Measurements from ENCODE around the gene HHIPL1.

Gene HHIPL1

DNA sequence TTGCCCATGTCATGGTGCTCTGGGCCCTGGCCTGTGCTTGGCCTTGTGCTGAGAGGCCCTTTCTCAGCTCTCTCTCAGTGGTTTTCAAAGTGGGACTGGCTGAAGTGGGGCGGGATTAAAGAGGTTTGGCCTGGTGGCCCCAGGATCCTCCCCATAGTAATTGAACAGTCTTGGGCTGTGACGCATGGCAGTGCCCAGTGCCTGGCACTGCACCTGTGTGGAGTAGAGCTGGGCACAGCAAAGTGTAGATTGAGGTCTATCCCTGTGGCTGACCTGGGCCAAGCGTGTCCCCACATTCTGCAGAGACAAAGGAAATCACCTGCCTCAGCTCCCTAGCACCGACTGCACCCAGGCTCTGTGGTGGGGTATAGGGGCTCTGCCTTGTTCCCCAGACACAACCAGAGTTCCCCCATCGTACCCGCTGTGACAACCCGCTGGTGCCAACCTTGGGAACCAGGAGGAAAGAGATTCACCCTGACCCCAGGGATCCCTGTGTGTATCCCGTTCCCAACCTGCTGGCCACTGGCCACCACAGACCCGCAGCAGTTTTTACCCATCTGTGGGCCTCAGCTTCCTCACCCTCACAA, 29.2 kb downstream of the HHIPL1 start:
- no peak for DNase-seq

DNA sequence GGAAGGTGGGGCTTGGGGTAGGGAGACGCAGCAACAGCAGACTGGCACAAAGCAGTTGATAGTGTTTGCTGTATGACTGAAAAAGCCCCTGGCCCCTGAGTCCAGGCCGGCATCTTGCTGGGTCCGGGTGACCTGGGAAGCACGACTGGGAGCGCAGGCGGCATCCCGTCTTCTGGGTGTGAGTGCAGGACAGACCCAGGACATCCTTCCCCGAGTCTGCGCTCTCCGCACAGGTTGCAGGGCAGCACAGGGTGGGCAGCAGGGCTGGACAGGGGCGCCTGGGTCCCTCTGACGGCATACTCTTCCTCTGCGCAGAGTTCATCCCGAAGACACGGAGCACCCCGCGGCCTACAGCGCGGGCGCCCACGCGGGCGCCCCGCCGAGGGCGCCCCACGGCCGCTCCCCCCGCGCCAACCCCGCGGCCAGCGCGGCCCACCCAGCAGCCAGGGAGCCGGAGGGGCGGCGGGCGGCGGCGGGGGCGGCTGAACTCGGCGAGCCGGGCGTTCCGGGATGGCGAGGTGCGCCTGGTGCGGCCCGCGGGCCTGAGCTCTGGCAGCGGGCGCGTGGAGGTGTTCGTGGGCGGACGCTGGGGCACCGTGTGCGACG, 29.9 kb downstream of the HHIPL1 start:
- DNase-seq: no peak

DNA sequence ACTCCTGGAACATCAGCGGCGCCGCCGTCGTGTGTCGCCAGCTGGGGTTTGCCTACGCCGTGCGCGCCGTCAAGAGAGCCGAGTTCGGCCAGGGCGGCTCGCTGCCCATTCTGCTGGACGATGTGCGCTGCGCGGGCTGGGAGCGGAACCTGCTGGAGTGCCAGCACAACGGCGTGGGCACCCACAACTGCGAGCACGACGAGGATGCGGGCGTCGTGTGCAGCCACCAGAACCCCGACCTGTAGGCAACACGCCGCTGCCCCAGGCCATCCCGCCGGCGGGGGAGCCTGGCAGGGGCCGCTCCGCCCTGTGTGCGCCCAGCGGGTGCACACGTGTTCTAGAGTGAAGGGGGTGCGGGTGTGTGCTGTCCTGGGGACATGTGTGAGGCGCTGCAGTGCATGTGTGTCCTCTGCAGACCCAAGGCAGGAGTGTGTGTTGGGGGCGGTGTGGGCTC, 30.5 kb downstream of the HHIPL1 start:
- no peak for DNase-seq

DNA sequence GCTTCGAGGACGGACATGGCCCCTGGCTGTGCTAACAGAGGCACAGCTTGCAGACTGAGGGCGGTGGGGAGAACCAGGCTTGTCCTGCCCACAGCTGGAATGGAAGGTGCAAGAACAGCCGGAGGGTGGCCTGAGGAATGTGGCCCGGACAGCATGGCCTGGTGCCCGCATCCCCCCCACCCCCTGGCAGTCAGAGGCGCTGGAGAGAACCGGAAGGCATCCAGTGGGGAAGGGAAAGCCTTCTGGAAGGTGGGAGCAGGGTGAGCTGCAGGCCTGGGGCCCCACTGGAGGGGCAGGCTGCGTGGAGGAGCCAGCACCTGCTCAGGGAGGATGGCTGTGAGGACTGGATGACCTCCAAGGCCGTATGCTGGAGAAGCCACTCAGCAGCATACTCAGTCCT, 31.0 kb downstream of the HHIPL1 start:
- DNase-seq: no peak

DNA sequence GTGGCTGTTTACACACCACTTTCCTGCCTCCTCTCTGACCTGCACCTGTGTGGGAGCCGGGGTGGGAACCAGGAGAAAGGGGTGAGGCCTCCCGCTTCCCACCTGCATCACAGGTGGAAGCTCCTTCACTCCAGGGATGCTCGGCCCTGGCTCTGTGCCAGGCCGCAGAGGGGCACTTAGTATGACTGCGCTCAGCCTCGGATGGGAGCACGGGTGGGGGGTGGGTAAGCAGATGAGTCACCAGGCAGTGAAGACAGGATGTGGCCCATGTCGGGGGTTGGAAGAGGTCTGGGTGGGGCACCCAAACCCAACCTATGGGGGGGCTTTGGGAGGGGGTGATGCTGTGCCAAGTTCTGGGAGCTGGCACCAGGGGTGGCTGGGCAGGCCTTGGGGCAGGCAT, 31.7 kb downstream of the HHIPL1 start:
- no peak for DNase-seq

DNA sequence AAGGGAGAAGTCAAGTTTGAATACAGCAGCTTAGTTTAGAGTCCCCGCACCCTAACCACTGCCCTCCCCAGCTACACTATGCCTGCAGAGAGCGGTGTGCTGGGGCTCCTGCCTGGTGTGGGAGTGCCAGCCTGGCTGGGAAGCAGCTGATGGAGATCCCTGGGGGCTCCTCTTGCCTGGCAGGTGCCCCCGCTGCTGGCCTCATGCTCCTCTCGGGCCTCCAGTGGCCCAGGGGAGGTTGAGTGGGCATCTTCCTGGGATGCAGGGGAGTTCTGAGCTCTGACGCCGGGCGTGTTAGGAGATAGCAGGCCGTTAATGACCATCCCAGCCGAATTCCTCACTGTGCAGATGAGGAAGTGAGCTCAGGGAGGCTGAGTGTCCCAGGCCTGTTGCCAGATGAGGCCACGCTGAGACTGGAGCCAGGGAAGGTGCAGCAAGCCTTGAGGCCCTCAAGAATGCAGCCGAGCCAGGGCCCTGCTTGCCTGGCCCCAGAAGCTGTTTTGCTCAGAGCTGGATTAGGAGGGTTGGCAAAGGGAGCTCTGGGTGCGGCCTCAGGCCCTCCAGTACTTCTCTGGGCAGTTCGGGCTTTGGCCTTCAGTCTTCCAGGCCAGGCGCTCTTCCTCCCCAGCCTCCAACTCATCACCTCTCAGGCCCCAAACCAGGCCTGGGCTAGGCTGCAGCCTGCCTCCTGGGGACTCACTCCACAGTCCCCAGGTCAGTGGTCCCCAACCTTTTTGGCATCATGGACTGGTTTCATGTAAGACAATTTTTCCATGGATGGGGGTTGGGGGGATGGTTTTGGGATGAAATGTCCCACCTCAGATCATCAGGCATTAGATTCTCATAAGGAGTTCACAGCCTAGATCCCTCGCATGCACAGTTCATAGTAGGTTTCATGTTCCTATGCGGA, 32.6 kb downstream of the HHIPL1 start:
- DNase-seq: no peak

DNA sequence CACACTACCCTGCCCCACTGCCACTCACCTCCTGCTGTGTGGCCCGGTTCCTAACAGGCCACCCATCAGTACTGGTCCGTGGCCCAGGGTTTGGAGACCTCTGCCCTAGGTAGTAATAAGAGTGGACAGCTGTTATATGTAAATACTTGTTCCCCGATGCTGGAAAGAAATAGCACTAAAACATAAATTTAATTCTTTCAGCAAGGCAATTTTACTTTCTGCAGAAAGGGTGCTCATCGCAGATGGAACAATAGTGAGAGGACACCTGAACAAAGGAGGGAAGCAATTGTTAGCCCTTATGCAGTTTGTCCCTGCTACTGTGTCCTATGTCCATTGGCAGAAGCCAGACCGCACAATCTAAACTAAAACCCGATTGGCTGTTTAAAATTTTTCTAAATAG, 33.3 kb downstream of the HHIPL1 start:
- no peak for DNase-seq

DNA sequence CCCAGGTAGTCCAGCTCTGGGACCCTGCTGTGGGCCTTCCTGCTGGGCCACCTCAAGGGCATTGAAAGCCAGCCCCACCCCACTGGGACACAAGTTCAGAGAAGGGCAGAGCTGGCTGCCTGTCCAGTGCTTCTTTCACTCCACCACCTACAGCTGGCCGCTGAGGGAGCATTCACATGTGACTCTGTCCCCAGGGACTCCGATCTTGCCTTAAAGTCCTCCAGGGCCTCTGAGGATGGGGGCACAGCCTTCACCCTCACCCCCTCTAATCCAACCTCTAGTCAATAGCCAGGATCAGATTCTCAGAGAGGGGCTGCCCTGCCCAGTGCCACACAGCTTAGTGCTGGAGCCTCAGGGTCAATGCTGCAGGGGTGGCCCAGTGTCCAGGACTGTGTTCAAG, 34.2 kb downstream of the HHIPL1 start:
- no peak for DNase-seq

DNA sequence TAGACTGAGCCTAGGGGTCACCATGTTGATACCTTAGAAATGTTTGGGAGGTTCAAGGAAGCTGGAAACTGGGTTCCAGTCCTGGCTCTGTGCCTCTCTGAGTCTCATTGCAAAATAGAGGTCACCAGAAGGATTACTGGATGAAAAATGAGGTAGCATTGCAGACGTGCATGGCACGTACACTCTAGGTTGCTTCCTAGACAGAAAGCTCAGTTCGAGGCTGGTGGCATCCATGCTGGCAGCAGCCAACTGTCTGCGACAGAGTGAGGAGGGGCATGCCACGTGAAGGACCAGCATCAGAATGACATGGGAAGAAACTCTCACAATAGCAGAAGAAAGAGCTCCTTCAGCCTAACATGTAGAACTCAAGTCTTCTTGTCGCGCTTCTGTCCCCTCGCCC, 34.6 kb downstream of the HHIPL1 start:
- DNase-seq: no peak

DNA sequence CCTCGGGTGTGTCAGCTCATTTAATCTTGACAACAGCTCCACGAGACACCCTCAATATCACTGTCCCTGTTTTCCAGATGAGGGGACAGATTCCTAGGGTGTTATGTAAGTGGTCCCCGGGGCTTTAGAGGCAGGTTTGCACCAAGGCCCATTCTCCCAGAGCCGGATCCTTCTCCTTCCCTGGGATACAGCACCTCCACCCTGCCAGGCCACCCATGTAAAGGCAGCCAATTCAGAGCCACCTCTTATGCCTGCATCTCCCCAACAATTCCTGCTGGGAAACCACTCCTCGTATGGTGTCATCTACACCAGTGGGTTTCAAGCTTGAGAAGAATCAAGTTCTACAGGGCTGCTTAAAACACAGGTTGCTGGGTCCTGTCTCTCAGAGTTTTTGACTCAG, 35.1 kb downstream of the HHIPL1 start:
- DNase-seq: no peak

DNA sequence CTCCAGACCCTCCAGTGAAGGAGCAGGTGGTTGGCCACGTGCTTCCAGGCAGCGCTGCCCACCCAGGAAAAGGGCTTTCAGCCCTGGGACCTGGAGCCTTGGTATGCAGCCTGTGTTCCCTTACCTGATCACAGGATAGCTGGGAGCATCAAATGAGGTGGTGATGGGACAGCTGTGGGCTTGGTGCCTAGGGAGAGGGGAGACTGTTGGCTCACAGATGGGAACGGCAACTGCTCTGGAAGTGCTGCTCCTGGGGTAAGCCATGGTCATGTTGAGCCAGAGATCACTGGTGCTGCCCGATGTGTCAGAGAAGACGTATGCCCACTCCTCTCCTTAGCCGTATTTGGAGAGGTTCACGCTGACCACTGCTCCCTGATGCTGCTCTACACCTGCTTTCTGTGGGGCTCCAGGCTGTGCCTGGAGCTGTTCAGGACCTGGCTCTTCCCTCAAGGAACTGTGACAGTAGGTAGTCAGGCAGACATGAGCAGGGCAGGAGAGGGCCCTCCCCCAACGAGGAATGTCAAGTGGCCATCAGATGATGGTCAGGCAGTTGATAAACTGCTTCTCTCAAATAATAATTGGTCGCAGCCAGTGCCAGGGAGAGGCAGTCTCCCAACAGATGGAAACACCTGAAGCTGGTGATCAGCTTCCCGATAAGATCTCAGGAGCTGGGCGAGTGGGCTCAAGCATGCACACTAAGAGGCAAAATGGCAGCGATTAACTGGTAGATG, 36.3 kb downstream of the HHIPL1 start:
- DNase-seq: no peak

DNA sequence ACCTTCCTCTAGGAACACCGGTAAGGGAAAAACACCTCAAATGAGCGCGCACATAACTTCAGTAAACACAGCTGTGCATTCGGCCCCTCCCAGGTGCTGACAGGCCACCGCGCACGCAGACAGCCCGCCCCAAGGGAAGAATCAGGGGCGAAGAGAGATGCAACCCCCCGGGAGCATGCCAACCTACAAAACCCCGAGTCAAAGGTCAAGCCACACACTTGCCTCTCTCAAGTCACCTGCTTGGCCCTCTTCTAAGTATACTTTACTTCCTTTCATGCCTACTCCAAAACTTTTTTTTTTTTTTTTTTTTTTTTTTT, 36.9 kb downstream of the HHIPL1 start:
- no peak for DNase-seq

DNA sequence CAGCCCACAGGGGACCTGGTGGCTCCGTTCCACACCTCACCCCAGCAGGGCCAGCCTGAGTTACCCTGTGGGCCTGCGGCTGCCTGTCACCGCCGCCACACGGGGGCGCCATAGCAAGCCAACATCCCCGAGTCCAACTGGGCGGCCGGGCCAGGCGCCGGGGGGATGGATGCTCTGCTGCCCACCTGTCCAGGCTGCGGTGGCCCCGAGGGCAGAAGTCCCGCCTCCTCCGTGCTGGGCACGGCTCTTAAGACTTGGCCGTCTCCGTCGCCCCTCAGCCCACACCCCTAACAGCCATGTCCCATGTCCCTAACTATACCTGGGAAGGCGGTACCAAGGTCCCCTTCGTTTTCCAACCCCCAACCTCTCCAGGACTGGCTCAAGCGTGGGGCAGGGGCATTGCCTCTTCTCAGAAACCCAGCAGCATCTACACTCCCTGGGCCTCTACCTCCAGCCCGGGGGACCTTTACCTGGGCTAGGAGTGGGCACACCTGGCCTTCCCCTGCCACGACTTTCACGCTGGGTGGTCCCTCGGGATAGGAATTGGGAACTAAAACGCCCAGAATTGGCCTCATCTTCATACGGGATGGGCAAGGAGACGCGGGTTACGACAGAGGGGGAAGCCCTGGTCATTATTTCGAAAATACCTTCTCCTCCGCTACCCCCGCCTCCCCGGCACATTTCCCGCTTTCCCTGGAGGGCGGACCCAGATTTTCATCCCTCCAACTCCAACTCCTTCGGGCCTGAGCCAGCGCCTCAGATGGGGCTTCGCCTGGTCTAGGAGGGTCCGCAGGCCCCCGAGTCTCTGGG, 38.1 kb downstream of the HHIPL1 start:
- peak in 50 of 51 donors; percentile 15 to 84 (median 62) for DNase-seq

DNA sequence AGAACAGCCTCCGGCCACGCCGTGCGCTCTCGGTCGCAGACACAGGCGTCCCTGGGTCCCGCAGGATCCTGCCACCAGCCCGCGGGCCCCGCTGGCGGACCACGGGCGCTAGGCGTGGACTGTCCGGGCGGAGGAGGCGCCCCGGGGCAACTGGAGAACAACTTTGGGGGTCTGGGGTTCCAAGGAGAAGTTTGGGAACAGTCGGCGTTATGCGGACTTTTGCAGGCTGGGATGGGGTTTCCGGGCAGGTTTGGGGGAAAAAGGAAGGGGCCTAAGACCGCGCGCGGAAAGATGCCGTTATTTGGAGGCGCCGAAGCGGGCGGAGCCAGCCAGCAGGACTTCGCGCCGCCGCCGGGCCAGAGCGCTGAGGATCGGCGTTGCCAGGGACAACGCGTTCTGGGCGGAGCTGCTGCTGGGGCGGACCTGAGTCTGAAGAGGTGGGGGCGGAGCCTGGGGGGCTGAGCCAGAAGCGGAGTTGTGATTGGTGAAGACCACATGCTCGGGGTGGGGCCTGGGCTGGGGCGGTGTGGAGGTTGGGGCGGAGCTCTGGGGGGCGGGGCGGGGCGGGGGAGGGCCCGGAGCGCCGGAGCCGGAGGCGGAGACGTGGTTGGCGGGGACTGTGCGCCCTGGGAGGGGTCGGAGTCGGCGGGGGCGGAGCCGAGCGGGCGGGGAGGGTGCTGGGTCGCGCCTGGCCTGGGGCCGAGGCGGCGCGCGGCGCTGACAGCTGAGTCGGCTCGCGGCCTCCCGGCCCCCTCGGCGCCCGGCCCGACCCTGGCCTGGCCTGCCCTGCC, 38.9 kb downstream of the HHIPL1 start, which contains the start of gene CYP46A1:
CYP46A1 (plus strand) TSS at position 680 of the 791 bp plus-strand sequence. CDS start 120 bp downstream, outside the sequence.
- peak; percentile 69 to 100 (median 98) for DNase-seq

DNA sequence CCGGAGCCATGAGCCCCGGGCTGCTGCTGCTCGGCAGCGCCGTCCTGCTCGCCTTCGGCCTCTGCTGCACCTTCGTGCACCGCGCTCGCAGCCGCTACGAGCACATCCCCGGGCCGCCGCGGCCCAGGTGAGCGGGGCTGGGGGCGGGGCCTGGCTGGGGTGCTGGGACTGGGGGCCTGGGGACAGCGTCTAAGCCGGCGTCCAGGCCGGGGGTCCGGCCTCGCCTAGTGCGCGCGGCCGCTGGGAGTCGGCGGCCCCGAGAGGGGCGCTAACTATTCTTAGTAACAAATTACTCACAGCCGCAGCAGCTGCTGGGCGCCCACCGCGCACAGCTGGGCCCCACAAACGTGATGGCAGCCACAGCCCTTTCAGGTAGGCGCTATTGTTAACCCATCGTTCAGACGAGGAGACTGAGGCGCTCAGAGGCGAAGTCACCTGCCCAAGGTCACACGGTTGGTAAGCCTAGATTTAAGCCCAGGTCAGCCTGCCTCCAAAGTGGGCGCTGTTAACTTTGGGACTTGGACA, 39.5 kb downstream of the HHIPL1 start:
- no peak for DNase-seq

DNA sequence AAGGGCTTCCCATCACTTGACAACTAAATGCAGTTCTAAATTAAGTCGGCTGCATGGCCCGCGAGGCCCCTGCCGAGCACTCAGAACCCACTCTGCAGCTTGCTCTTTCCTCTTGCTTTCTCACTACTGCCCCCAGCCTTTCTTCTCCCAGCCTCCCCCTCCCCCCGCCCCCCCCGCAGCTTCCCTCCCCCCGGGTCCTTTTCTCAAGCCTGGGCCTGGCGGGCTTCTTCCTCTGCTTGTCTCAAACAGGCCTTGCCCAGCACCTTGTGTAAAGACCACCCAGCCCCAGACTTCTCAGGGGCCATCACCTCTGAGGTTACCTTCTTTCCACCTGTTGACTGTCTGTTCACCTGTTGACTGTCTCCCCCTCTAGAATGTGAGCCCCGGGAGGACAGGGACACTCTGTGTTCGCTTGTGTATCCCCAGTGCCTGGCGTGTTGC, 40.2 kb downstream of the HHIPL1 start:
- no peak for DNase-seq

DNA sequence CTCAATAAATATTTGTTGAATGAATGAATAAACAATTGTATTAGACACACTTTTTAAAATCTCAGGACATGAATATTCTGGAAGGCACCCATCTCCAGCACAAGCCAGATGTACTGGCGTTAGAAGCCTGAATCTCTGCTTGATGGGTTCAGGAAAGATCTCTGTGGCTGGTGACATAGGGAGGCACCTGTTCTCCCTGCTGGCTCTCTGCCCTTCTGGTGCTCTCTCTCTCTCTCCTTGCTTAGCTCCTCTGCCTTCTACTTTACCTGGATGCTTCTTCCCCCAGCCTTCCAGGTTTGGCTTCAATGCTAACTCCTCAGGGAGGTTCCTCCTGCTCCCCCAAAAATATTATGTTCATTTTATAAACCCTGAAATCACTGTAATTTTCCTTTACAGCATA, 40.7 kb downstream of the HHIPL1 start:
- no peak for DNase-seq

DNA sequence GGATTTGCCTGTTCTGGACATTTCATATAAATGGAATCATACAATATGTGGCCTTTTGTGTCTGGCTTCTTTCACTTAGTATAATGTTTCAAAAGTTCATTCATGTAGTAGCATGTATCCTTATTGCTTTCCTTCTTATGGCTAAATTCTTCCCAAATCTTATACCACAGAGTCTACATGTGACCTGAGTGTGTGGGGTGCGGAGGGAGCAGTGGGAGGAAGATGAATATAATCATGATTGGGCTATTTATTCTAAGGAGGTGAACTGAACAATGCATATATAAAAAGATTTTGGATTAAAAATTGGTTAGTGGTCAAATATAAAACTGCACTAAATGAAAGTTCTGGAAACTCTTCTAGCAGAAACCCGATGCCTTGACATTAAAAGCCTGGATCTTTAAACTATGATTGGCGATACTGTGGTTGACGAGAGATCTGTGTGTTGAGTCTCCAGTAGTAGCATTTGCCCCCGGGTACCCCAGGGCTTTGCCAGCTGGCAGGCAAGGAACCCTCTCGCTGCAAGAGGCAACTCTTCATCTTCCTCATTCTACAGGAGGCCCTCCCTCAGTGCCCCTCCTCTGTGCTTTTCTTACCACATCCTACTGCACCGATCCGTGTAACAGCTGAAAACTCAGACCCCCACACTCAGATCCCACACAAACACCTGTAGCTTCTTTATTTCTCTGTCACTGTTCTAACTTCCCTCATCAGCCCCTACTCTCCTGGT, 41.8 kb downstream of the HHIPL1 start:
- DNase-seq: no peak

Data from hypothalamus (tissue), 51 donors.